ENCODE results near the gene RSL24D1.

DNA sequence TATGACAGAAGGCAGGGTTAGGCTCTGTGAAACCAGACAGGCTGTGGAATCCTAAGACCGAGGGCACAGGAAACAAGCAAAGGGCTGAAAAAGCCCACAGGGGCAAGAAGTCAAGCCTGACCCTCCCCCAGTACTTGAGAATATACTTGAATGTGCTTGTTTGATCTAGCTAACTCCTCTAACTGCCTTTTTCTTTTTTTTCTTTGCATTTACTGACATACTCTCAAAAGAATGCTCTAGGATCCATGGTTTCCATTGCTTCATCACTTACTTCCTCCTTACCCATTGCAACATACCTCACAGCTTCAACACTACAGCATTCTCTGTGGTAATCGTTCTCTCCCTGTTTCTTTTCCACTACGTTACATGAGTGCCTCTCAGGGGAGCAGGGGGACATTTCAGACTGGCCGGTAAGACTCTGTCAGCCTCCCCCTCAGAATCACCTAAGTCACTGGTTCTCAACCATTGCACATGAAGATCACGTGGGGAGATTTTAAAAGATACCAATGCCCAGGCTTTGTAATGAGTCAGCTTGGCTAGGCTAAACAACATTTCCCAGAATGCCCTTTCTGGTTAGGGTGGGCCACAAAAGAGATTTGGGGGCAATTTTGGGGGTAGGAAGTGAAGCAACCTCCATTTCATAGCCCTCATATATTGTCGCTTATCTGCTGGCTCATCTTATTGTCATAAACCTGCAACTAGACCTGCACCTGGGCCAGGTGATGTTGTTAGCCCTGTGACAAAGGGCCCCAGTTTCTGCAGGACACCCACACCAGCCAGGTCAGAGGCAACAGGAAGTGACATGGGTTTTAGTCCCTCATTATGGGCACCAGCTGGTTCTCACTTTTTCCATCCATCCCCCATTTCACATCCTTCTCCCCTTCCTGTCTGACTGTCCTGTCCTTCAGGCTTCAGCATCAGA is 24.6 kb upstream of the RSL24D1 start:
- TF ChIP-seq POLR2AphosphoS5 (IDR thresholded peaks at IDR 0.05; ENCODE audit: low read depth, low read length) (no peak), TAF1 (IDR thresholded peaks at IDR 0.05; ENCODE audit: borderline replicate concordance, insufficient read depth, low read length) (no peak), SIN3A (IDR thresholded peaks at IDR 0.05; ENCODE audit: borderline replicate concordance, insufficient read depth, low read length) (no peak)
- TF ChIP-seq, protein P1, sequence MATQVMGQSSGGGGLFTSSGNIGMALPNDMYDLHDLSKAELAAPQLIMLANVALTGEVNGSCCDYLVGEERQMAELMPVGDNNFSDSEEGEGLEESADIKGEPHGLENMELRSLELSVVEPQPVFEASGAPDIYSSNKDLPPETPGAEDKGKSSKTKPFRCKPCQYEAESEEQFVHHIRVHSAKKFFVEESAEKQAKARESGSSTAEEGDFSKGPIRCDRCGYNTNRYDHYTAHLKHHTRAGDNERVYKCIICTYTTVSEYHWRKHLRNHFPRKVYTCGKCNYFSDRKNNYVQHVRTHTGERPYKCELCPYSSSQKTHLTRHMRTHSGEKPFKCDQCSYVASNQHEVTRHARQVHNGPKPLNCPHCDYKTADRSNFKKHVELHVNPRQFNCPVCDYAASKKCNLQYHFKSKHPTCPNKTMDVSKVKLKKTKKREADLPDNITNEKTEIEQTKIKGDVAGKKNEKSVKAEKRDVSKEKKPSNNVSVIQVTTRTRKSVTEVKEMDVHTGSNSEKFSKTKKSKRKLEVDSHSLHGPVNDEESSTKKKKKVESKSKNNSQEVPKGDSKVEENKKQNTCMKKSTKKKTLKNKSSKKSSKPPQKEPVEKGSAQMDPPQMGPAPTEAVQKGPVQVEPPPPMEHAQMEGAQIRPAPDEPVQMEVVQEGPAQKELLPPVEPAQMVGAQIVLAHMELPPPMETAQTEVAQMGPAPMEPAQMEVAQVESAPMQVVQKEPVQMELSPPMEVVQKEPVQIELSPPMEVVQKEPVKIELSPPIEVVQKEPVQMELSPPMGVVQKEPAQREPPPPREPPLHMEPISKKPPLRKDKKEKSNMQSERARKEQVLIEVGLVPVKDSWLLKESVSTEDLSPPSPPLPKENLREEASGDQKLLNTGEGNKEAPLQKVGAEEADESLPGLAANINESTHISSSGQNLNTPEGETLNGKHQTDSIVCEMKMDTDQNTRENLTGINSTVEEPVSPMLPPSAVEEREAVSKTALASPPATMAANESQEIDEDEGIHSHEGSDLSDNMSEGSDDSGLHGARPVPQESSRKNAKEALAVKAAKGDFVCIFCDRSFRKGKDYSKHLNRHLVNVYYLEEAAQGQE (IDR thresholded peaks at IDR 0.05; ENCODE audit: insufficient read depth in 1 of 2, low read depth in 2 of 2, low read length in 2 of 2): no peak

Measured in PFSK-1 (cell line).